Thyroid gland (tissue), 4 donors: Measurements from ENCODE around the gene CAPZB.

Source experiments
- POLR2A ChIP-seq, 2 donors: fragments of 450-650 bp; IDR thresholded peaks; one replicate each; pipeline ENCODE4 v1.6.1; 2017; ENCODE audit warnings: antibody characterized with exemption in 2 of 2, mild to moderate bottlenecking in 2 of 2, moderate library complexity in 1 of 2
- TF ChIP-seq, protein P1 (sequence below), 6 experiments: fragments of 200-600 bp in 3 of 6; fragments of 450-650 bp in 3 of 6; sonication (generic) in 3 of 6; IDR thresholded peaks; one replicate each; pipeline ENCODE4 v1.5.1; 2016 to 2019; ENCODE audit warnings: antibody characterized with exemption in 6 of 6, mild to moderate bottlenecking in 2 of 6, inconsistent platforms in 1 of 6, moderate library complexity in 1 of 6

GRCh38 chr1:19427087-19427781 is 58.1 kb downstream of the CAPZB start:
- TF ChIP-seq, protein P1, sequence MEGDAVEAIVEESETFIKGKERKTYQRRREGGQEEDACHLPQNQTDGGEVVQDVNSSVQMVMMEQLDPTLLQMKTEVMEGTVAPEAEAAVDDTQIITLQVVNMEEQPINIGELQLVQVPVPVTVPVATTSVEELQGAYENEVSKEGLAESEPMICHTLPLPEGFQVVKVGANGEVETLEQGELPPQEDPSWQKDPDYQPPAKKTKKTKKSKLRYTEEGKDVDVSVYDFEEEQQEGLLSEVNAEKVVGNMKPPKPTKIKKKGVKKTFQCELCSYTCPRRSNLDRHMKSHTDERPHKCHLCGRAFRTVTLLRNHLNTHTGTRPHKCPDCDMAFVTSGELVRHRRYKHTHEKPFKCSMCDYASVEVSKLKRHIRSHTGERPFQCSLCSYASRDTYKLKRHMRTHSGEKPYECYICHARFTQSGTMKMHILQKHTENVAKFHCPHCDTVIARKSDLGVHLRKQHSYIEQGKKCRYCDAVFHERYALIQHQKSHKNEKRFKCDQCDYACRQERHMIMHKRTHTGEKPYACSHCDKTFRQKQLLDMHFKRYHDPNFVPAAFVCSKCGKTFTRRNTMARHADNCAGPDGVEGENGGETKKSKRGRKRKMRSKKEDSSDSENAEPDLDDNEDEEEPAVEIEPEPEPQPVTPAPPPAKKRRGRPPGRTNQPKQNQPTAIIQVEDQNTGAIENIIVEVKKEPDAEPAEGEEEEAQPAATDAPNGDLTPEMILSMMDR (IDR thresholded peaks at IDR 0.05), result no peak
- TF ChIP-seq POLR2A (IDR thresholded peaks at IDR 0.05), result no peak
